ENCODE results near the gene LGALS7. TPM values are rescaled to one million over a fixed set of nuclear protein-coding genes. Genes with fewer than 3 reads are reported as not detected.

LGALS7 gene
- total and polyA plus RNA-seq, 8 donors, result 1.7 to 1,381 (median 2.0) TPM; not detected in 5

- DNase-seq, result peak in 1 of 2 donors; percentile 33
- H3K27ac ChIP-seq, result no peak overlapping the region
- WGBS, 5 donors, result 44 to 71% (median 63%) methylated on average over 19 to 22 of the region's 22 CpGs
Observed at GRCh38 chr19:38737281-38737865, 35.9 kb downstream of the LGALS7 start.

GRCh38 chr19:38736413-38737280, 36.7 kb downstream of the LGALS7 start:
- peaks cover 0 to 4% (median 2%) of the 10 kb centered on the region in 4 donors for H3K36me3 ChIP-seq
- H3K27me3 ChIP-seq, result peaks cover 0 to 10% (median 0%) of the 10 kb centered on the region in 3 donors
- peak overlapping the region; percentile 65 to 82 (median 78) for H3K27ac ChIP-seq
- intact Hi-C loops (cut with DNase I; ENCODE audit: low total_unique reads), result no loop called here
- H3K9me3 ChIP-seq, result no peaks in the 10 kb centered on the region
- H3K4me3 ChIP-seq, result peak overlapping the region; percentile 41 to 54 (median 46)
- 6 to 18% (median 12%) methylated on average over 16 to 36 of the region's 36 CpGs for WGBS, 5 donors
- TF ChIP-seq POLR2A (IDR thresholded peaks at IDR 0.05) (no peak), POLR2AphosphoS5 (IDR thresholded peaks at IDR 0.05) (no peak), EP300 (IDR thresholded peaks at IDR 0.05) (no peak)
- TF ChIP-seq, protein P1, sequence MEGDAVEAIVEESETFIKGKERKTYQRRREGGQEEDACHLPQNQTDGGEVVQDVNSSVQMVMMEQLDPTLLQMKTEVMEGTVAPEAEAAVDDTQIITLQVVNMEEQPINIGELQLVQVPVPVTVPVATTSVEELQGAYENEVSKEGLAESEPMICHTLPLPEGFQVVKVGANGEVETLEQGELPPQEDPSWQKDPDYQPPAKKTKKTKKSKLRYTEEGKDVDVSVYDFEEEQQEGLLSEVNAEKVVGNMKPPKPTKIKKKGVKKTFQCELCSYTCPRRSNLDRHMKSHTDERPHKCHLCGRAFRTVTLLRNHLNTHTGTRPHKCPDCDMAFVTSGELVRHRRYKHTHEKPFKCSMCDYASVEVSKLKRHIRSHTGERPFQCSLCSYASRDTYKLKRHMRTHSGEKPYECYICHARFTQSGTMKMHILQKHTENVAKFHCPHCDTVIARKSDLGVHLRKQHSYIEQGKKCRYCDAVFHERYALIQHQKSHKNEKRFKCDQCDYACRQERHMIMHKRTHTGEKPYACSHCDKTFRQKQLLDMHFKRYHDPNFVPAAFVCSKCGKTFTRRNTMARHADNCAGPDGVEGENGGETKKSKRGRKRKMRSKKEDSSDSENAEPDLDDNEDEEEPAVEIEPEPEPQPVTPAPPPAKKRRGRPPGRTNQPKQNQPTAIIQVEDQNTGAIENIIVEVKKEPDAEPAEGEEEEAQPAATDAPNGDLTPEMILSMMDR (IDR thresholded peaks at IDR 0.05), result no peak
- DNase-seq, result peak; percentile 83 to 89
- peaks cover 27 to 56% (median 54%) of the 10 kb centered on the region in 4 donors for H3K4me1 ChIP-seq

More at GRCh38 chr19:38737281-38737865, 35.9 kb downstream of the LGALS7 start:
- H3K4me3 ChIP-seq, result peak overlapping the region in 3 of 4 donors; percentile 11 to 54 (median 15)
- peaks cover 0 to 10% (median 0%) of the 10 kb centered on the region in 3 donors for H3K27me3 ChIP-seq
- no peak for TF ChIP-seq EP300 (IDR thresholded peaks at IDR 0.05)
- TF ChIP-seq, protein P1 (IDR thresholded peaks at IDR 0.05), result no peak
- no peak for TF ChIP-seq POLR2A (IDR thresholded peaks at IDR 0.05)
- no peak for TF ChIP-seq POLR2AphosphoS5 (IDR thresholded peaks at IDR 0.05)
- no peaks in the 10 kb centered on the region for H3K36me3 ChIP-seq
- H3K9me3 ChIP-seq, result no peaks in the 10 kb centered on the region
- peaks cover 20 to 48% (median 46%) of the 10 kb centered on the region in 4 donors for H3K4me1 ChIP-seq
- intact Hi-C loops (cut with DNase I; ENCODE audit: low total_unique reads), result no loop called here

GRCh38 chr19:38736036-38736412, 37.3 kb downstream of the LGALS7 start:
- Histone ChIP-seq H3K27me3 (peaks cover 0 to 10% (median 0%) of the 10 kb centered on the region in 3 donors), H3K27ac (peak overlapping the region; percentile 65 to 82 (median 78)), H3K4me1 (peaks cover 33 to 62% (median 59%) of the 10 kb centered on the region in 4 donors), H3K4me3 (peak overlapping the region; percentile 41 to 54 (median 46)), H3K36me3 (peaks cover 3 to 10% (median 9%) of the 10 kb centered on the region in 4 donors), H3K9me3 (no peaks in the 10 kb centered on the region)
- 1 to 5% (median 2%) methylated on average over 13 to 42 of the region's 42 CpGs; no CpG with 5 or more reads in 1 of the 5 donors for WGBS, 5 donors
- peak; percentile 64 to 86 for DNase-seq
- TF ChIP-seq, protein P1 (IDR thresholded peaks at IDR 0.05), result no peak
- TF ChIP-seq EP300 (IDR thresholded peaks at IDR 0.05), result no peak
- TF ChIP-seq POLR2AphosphoS5 (IDR thresholded peaks at IDR 0.05), result peak in 2 of 3 donors; percentile 36 to 41
- TF ChIP-seq POLR2A (IDR thresholded peaks at IDR 0.05), result no peak
- intact Hi-C loops (cut with DNase I; ENCODE audit: low total_unique reads), result no loop called here

GRCh38 chr19:38735257-38735686, 38.0 kb downstream of the LGALS7 start:
- no peaks in the 10 kb centered on the region for H3K9me3 ChIP-seq
- peak overlapping the region; percentile 81 to 93 (median 84) for H3K27ac ChIP-seq
- 9 to 66% (median 21%) methylated on average over 8 to 18 of the region's 18 CpGs for WGBS, 5 donors
- H3K4me1 ChIP-seq, result peaks cover 36 to 69% (median 64%) of the 10 kb centered on the region in 4 donors
- intact Hi-C loops (cut with DNase I; ENCODE audit: low total_unique reads), result no loop called here
- H3K36me3 ChIP-seq, result peaks cover 11 to 17% (median 16%) of the 10 kb centered on the region in 4 donors
- H3K27me3 ChIP-seq, result peaks cover 0 to 10% (median 0%) of the 10 kb centered on the region in 3 donors
- TF ChIP-seq POLR2AphosphoS5 (IDR thresholded peaks at IDR 0.05), result no peak
- TF ChIP-seq, protein P1 (IDR thresholded peaks at IDR 0.05), result no peak
- TF ChIP-seq POLR2A (IDR thresholded peaks at IDR 0.05), result no peak
- DNase-seq, result peak; percentile 52 to 79
- H3K4me3 ChIP-seq, result peak overlapping the region; percentile 14 to 44 (median 28)
